ENCODE results near the gene DCDC2. TPM values are rescaled to one million over a fixed set of nuclear protein-coding genes. Genes with fewer than 3 reads are reported as not detected.

Gene DCDC2
- total RNA-seq, 6 experiments from 2014 or later: not detected

- Mint-ChIP-seq H3K4me3 (peak overlapping the region; percentile 81), H3K36me3 (ENCODE audit: low read depth) (no peaks in the 10 kb centered on the region), H3K9me3 (no peaks in the 10 kb centered on the region), H3K27me3 (ENCODE audit: insufficient read depth) (peaks cover 17% of the 10 kb centered on the region), H3K4me1 (ENCODE audit: low read depth) (peaks cover 14% of the 10 kb centered on the region; the same call in 1 of the 2 replicates), H3K27ac (peak overlapping the region; percentile 74)
- DNase-seq: peak; percentile 70
- TF ChIP-seq, protein P1, sequence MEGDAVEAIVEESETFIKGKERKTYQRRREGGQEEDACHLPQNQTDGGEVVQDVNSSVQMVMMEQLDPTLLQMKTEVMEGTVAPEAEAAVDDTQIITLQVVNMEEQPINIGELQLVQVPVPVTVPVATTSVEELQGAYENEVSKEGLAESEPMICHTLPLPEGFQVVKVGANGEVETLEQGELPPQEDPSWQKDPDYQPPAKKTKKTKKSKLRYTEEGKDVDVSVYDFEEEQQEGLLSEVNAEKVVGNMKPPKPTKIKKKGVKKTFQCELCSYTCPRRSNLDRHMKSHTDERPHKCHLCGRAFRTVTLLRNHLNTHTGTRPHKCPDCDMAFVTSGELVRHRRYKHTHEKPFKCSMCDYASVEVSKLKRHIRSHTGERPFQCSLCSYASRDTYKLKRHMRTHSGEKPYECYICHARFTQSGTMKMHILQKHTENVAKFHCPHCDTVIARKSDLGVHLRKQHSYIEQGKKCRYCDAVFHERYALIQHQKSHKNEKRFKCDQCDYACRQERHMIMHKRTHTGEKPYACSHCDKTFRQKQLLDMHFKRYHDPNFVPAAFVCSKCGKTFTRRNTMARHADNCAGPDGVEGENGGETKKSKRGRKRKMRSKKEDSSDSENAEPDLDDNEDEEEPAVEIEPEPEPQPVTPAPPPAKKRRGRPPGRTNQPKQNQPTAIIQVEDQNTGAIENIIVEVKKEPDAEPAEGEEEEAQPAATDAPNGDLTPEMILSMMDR (IDR thresholded peaks at IDR 0.05): peak; percentile 91
Measured at GRCh38 chr6:24359640-24360454, 2.0 kb upstream of the DCDC2 start.

GRCh38 chr6:24358219-24358821 is 461 bp upstream of the DCDC2 start:
- Mint-ChIP-seq H3K27ac (no peak overlapping the region), H3K4me3 (peak overlapping the region; percentile 36; the same call in 1 of the 2 replicates), H3K4me1 (ENCODE audit: low read depth) (peaks cover 14% of the 10 kb centered on the region; the same call in 1 of the 2 replicates), H3K9me3 (no peaks in the 10 kb centered on the region), H3K36me3 (ENCODE audit: low read depth) (no peaks in the 10 kb centered on the region), H3K27me3 (ENCODE audit: insufficient read depth) (peaks cover 17% of the 10 kb centered on the region)
- TF ChIP-seq, protein P1 (IDR thresholded peaks at IDR 0.05): no peak
- no peak for DNase-seq

- Mint-ChIP-seq H3K27ac (no peak overlapping the region), H3K4me3 (no peak overlapping the region), H3K27me3 (ENCODE audit: insufficient read depth) (peaks cover 17% of the 10 kb centered on the region), H3K36me3 (ENCODE audit: low read depth) (no peaks in the 10 kb centered on the region), H3K4me1 (ENCODE audit: low read depth) (peaks cover 14% of the 10 kb centered on the region; the same call in 1 of the 2 replicates), H3K9me3 (no peaks in the 10 kb centered on the region)
- no peak for DNase-seq
- TF ChIP-seq, protein P1 (IDR thresholded peaks at IDR 0.05): no peak
Measured at GRCh38 chr6:24356310-24356973, 1.4 kb downstream of the DCDC2 start.

GRCh38 chr6:24355393-24355792 is 2.5 kb downstream of the DCDC2 start:
- Mint-ChIP-seq H3K4me1 (ENCODE audit: low read depth) (peaks cover 11% of the 10 kb centered on the region; the same call in 1 of the 2 replicates), H3K27me3 (ENCODE audit: insufficient read depth) (peaks cover 17% of the 10 kb centered on the region), H3K27ac (no peak overlapping the region), H3K9me3 (peaks cover 4% of the 10 kb centered on the region; the same call in 1 of the 2 replicates), H3K36me3 (ENCODE audit: low read depth) (no peaks in the 10 kb centered on the region), H3K4me3 (no peak overlapping the region)
- TF ChIP-seq, protein P1 (IDR thresholded peaks at IDR 0.05): no peak
- no peak for DNase-seq

DNA sequence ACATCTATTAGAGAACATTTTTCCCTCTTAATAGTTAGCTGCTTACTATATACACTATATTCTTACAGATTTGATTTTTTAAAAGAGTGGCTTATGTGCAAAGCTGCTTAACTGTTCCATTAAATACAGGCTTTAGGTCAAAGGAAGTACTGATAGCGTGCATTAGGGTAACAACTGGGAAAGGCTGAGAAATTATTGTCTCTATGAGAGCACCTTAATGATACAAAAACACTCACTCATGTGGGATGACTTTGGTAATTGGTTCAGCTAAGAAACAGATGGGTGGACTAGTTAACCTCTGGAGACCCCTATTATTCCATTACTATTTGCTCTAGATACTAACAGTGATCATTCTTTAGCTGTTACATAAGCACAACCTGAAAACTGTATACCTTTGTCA is 4.0 kb downstream of the DCDC2 start:
- peaks cover 14% of the 10 kb centered on the region for H3K27me3 Mint-ChIP-seq (ENCODE audit: insufficient read depth)
- H3K4me1 Mint-ChIP-seq (ENCODE audit: low read depth): 0 out of 2 replicates have a peak, but pooled peaks cover 6% of the 10 kb centered on the region
- H3K4me3 Mint-ChIP-seq: no peak overlapping the region
- DNase-seq: no peak
- TF ChIP-seq, protein P1 (IDR thresholded peaks at IDR 0.05): no peak
- H3K9me3 Mint-ChIP-seq: peaks cover 4% of the 10 kb centered on the region; the same call in 1 of the 2 replicates
- no peak overlapping the region for H3K27ac Mint-ChIP-seq
- H3K36me3 Mint-ChIP-seq (ENCODE audit: low read depth): no peaks in the 10 kb centered on the region

Measured in HFFc6 (cell line).